ENCODE results near the gene ERC2.
"Not testable (repeated sequence)": the region's sequence is repeated elsewhere in the genome, so short reads cannot be mapped to it uniquely, and the experiment has no call there.

ERC2 gene

DNA sequence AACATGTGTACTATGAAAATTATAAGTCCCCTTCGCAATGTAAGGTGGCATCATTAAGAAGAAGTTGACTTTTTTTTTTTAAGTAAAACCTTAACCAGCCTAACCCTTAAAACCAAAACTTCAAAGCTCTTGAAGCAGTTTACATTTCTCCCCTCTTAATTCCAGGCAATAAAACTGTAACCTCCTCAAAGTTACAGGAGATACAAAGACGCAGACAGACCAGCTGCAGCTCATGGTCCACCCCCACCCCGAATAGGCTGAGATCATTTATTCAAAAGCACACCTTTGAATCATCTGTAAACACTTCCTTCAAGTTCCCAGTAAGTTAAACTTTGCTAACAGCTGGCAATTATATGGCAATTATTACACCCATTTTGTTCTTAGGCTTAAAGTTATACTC lies 414.5 kb downstream of the ERC2 start:
- DNase-seq, result no peak

- DNase-seq, result no peak
These were observed 416.1 kb downstream of the ERC2 start for GRCh38 chr3:56052188-56052587.

- DNase-seq, result no peak
These were observed 417.2 kb downstream of the ERC2 start for GRCh38 chr3:56051052-56051451.

DNA sequence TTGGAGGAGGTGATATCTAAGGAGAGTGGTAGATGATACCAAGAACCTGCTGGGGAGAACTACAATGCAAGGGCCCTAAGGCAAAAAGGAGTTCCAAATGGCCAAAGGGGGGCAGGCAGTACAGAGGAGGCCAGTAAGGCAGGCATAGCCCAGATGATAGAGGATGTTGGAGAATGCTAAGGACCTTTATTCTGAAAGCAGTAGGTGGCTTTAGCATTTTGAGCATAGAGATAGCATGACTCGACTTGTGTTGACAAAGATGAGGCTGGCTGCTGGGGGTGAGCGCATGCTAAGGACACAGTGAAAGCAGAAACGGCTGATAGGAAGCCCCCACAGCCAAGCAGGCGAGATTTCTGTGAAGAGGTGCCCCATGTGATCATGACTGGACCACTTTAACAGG lies 419.3 kb downstream of the ERC2 start:
- DNase-seq, result no peak

DNA sequence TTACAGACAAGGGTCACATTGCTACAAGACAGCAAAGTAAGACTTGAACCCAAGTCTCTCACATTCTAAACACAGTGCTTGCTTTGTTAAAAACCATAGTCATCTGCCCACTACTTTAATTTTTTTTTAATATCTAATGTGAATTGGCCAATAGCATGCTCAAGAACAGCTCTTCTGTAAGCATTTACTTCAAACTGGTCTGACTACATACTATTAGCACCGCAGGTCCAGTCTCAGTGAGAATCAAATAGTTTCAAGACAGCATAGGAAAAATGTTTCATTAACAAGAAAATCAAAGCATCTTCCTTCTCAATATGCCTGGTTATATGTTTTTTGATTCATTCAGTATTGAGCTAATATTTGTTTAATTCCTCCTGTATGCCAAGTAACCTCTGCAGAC lies 419.9 kb downstream of the ERC2 start:
- DNase-seq, result no peak

- no peak for DNase-seq
These were observed 425.8 kb downstream of the ERC2 start for GRCh38 chr3:56042326-56042951.

DNA sequence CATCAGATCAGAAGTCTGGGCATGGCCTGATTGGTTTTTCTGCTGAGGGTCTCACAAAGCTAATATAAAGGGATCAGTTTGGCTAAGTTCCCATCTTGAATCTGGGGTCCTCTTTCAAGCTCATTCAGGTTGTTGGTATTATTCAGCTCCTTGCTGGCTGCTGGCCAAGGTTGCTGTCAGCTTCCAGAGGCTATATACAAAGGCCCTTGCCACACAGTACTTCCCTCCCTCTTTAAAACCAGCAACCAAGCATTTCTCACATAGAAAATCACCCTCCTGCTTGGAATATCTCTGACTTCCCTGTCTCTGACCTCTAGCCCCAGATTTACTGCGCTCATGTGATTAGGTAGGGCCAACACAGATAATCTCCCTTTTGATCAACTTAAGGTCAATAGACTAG lies 442.9 kb downstream of the ERC2 start:
- no peak for DNase-seq

DNA sequence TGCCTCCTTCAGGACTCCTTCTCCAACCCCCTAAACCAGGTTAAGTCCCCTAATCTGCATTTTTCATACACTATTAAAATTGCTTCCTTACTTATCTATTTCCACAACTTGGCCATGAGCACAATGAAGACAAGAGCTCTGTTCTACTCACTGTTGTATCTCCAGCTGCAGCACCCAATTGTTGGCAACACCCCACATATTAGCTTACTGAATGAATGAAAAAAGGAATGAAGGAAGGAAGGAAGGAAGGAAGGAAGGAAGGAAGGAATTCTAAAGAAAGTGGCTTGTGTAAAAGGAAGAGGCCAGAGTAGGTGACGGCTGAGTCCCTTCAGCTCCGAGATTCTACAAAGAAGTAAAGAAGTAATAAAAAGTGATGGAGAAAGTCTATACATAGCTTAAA lies 444.7 kb downstream of the ERC2 start:
- DNase-seq, result no peak

GRCh38 chr3:56022619-56023018 lies 445.6 kb downstream of the ERC2 start:
- no peak for DNase-seq

DNA sequence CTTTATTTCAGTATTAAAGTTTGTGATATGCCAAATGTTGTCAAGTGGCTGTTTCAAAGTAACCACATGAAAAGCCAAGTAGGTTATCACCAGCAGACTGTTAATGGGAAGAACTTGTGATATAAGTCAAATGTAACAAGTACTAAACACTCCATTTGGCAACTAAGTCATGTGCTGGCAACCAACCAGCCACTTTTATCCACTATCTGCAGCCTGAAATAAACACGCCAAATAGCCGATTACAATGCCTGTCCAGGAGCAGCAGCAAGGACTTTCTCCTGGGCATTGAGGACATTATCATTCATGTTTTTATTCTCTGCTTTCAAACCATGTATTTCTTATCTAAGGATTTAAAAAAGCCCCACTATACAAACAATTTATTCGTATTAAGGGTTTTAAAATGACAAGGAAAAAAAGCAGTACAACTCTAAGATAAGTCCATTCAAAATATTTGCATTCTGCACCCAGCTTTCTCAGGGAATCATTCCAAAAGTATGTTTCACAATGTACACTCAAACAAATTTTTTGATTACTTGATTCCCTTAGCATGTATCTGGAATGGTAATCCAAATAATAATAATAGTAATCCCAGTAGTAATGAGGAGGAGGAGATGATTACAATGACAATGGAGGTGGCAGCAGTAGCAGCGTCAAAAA lies 448.6 kb downstream of the ERC2 start:
- DNase-seq, result no peak

- DNase-seq, result not testable (repeated sequence)
These were observed 452.9 kb downstream of the ERC2 start for GRCh38 chr3:56015374-56015773.

GRCh38 chr3:56012721-56013120 lies 455.5 kb downstream of the ERC2 start:
- no peak for DNase-seq

DNA sequence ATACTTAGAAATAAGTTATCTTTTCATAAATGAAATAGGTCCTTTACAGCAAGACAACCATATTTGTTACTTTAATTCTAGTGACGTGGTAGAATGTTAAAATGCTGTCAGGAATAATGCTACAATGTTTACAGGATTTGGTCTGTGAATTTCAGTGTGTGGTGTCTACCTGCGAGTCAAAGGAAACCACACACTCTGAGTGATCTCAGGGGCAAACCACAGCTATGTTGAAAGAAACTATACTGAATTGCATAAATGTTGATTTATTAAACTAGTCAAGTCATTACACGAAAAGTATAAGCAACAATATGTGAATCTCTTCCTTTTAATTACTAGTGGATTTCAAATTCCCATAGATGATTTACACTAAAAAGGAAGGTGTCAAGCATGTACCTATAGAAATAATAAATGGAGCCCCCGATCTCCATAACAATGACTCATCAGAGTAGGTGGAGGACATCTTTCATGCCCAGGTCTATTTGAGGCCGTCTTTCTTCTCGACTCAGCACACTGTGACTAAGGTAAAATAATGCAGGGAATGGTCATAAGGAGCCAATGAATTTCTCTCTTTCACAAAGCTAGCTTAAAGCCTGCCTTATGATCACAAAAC lies 463.0 kb downstream of the ERC2 start:
- no peak for DNase-seq

GRCh38 chr3:56003129-56003528 lies 465.1 kb downstream of the ERC2 start:
- no peak for DNase-seq

DNA sequence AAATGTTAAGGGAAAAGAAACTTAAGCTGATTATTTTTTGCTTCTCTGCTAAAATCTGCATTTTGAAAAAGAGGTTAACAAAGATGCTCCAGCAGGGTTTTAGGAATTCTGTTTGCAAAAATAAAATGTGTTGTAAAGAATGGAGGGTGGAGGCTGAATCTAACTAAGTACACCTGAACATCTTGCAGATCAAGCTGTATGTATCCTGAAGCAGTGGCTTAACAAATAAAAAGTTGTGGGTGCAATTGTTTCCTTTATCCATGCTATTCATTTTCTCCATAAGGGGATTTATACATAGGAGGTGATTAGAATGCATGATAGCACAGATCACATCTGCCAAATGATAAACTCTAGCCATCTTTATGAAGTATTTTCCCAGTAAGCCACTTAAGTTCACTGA lies 466.3 kb downstream of the ERC2 start:
- no peak for DNase-seq

- DNase-seq, result no peak
These were observed 466.7 kb downstream of the ERC2 start for GRCh38 chr3:56001537-56001936.

GRCh38 chr3:55989366-55989765 lies 478.9 kb downstream of the ERC2 start:
- DNase-seq, result no peak

GRCh38 chr3:55988905-55989304 lies 479.4 kb downstream of the ERC2 start:
- DNase-seq, result no peak

GRCh38 chr3:55984626-55985025 lies 483.6 kb downstream of the ERC2 start:
- DNase-seq, result no peak

DNA sequence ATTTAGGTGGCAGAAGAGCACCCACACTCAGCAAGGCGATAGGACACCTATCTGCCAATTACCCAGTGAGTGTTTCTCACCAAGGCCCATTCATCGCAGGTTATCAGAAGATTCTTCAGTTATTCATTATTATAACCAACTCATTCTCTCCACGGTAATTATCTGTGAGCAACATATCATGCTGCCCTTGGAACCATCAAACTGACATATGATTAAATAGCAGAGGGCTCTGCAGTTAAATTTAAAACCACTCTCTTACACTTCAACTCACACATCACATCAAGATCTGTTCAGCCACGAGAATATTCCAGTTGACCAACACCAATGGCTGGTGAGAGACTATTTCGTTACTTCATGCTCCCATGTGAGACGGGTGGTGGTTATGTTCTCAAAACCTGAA lies 489.3 kb downstream of the ERC2 start:
- no peak for DNase-seq

GRCh38 chr3:55974421-55975165 lies 493.7 kb downstream of the ERC2 start:
- DNase-seq, result no peak

- no peak for DNase-seq
These were observed 498.6 kb downstream of the ERC2 start for GRCh38 chr3:55969634-55970033.

DNA sequence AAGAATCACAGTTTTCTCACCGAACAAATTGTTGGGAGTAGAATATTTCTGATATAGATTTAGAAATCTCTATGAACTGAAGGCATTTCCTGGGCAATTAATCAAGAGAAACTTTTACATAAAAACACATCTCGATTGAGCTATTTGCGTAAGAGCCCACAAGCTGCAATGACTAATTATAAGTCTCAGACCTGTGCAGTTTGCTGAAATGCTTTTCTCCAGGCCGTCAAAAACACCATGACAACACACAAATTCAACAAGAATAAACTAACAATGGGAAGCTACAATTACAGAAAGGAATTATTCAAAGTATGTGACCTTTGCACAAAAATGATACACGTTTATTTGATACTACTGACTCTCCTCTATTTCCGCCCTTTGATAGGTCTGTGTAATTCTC lies 499.9 kb downstream of the ERC2 start:
- no peak for DNase-seq

DNA sequence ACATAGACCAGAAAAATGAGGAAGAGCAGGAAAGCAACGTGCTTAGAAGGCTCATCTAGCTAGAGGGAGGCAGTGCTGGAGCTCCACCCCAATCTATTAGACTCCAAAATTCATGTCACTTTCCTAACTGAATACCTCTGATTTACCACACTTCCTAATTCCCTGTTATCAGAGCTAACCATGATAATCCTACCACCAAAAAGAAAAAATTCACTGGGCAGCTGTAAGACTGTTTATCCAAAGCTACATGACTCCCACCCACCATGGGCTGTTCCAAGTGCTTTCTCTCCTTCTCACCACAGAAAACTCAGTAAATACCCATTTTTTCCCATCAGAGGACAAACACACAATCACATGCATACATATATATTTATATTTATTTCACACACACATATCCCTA lies 501.7 kb downstream of the ERC2 start:
- DNase-seq, result no peak

All from stimulated activated CD4-positive, alpha-beta T cell treated with anti-CD3 and anti-CD28 coated beads, Interleukin-2, amount 100 ng/mL, for 24 hours (primary cell).